Measurements from ENCODE around the gene AMER2. TPM values are rescaled to one million over a fixed set of nuclear protein-coding genes. Genes with fewer than 3 reads are reported as not detected.

The AMER2 gene
- total RNA-seq, 1 experiment from 2014 or later = not detected

GRCh38 chr13:25170554-25171111 is 1.5 kb downstream of the AMER2 start:
- Histone ChIP-seq H3K4me2 (no peak overlapping the region), H3K4me1 (replicated peaks; ENCODE audit: insufficient read depth) (no peaks in the 10 kb centered on the region), H2AFZ (no peak overlapping the region), H3K36me3 (ENCODE audit: low read depth) (no peaks in the 10 kb centered on the region), H3K4me3 (no peak overlapping the region), H3K79me2 (ENCODE audit: low read depth) (no peaks in the 10 kb centered on the region), H3K9me3 (ENCODE audit: insufficient read depth, low read depth) (no peaks in the 10 kb centered on the region), H3F3A (ENCODE audit: insufficient read depth, low read depth) (no peaks in the 10 kb centered on the region), H3K27me3 (ENCODE audit: insufficient read depth, low read depth) (peaks cover 47% of the 10 kb centered on the region), H3K27ac (no peak overlapping the region), H3K9me2 (ENCODE audit: insufficient read depth) (no peaks in the 10 kb centered on the region), H4K20me1 (ENCODE audit: insufficient read depth) (no peaks in the 10 kb centered on the region)
- CTCF ChIA-PET = interaction anchor here (0.6 kb wide), 1 partner anchor 156 kb away, joined by 4 read pairs; no protein-coding TSS in a partner anchor
- DNase-seq = no peak
- intact Hi-C loops (cut with micrococcal nuclease; ENCODE audit: unreplicated experiment) = loop anchor here (10.0 kb wide), 1 partner anchor 764 kb away; no protein-coding TSS in a partner anchor
- no peak for TF ChIP-seq EZH2 (IDR thresholded peaks at IDR 0.05; ENCODE audit: low read depth)
- POLR2A ChIA-PET (ENCODE audit: unreplicated experiment) = no interaction called here
- no TSS peak for BruUV-seq (replicated peaks)

- intact Hi-C loops (cut with micrococcal nuclease; ENCODE audit: unreplicated experiment) = loop anchor here (10.0 kb wide), 1 partner anchor 765 kb away; no protein-coding TSS in a partner anchor
- no peaks in the 10 kb centered on the region for H3K9me3 ChIP-seq (ENCODE audit: insufficient read depth, low read depth)
- no peaks in the 10 kb centered on the region for H3K9me2 ChIP-seq (ENCODE audit: insufficient read depth)
- no peaks in the 10 kb centered on the region for H3K79me2 ChIP-seq (ENCODE audit: low read depth)
- H3K4me2 ChIP-seq = no peak overlapping the region
- peaks cover 45% of the 10 kb centered on the region for H3K27me3 ChIP-seq (ENCODE audit: insufficient read depth, low read depth)
- H3F3A ChIP-seq (ENCODE audit: insufficient read depth, low read depth) = no peaks in the 10 kb centered on the region
- DNase-seq = no peak
- no peak overlapping the region for H3K4me3 ChIP-seq
- H3K36me3 ChIP-seq (ENCODE audit: low read depth) = no peaks in the 10 kb centered on the region
- ChIA-PET POLR2A (ENCODE audit: unreplicated experiment) (no interaction called here), CTCF (interaction anchor here (0.6 kb wide), 1 partner anchor 157 kb away, joined by 4 read pairs; no protein-coding TSS in a partner anchor)
- no peak overlapping the region for H3K27ac ChIP-seq
- TF ChIP-seq CTCF (conservative IDR thresholded peaks at IDR 0.05) (no peak), EZH2 (IDR thresholded peaks at IDR 0.05; ENCODE audit: low read depth) (no peak)
- no TSS peak for BruUV-seq (replicated peaks)
- no peak overlapping the region for H2AFZ ChIP-seq
- H3K4me1 ChIP-seq (replicated peaks; ENCODE audit: insufficient read depth) = no peaks in the 10 kb centered on the region
- H4K20me1 ChIP-seq (ENCODE audit: insufficient read depth) = no peaks in the 10 kb centered on the region
Observed at GRCh38 chr13:25169951-25170553, 2.0 kb downstream of the AMER2 start.

GRCh38 chr13:25169356-25169755 is 2.7 kb downstream of the AMER2 start:
- Histone ChIP-seq H3K4me3 (no peak overlapping the region), H3K9me3 (ENCODE audit: insufficient read depth, low read depth) (no peaks in the 10 kb centered on the region), H3K9me2 (ENCODE audit: insufficient read depth) (no peaks in the 10 kb centered on the region), H3K4me2 (no peak overlapping the region), H3K79me2 (ENCODE audit: low read depth) (no peaks in the 10 kb centered on the region), H4K20me1 (ENCODE audit: insufficient read depth) (no peaks in the 10 kb centered on the region), H3K27me3 (ENCODE audit: insufficient read depth, low read depth) (peaks cover 42% of the 10 kb centered on the region), H2AFZ (no peak overlapping the region), H3K4me1 (replicated peaks; ENCODE audit: insufficient read depth) (no peaks in the 10 kb centered on the region), H3K27ac (no peak overlapping the region), H3F3A (ENCODE audit: insufficient read depth, low read depth) (no peaks in the 10 kb centered on the region), H3K36me3 (ENCODE audit: low read depth) (no peaks in the 10 kb centered on the region)
- BruUV-seq (replicated peaks) = no TSS peak
- CTCF ChIA-PET = no interaction called here
- DNase-seq = no peak
- TF ChIP-seq CTCF (conservative IDR thresholded peaks at IDR 0.05) (no peak), EZH2 (IDR thresholded peaks at IDR 0.05; ENCODE audit: low read depth) (no peak)
- POLR2A ChIA-PET (ENCODE audit: unreplicated experiment) = no interaction called here
- intact Hi-C loops (cut with micrococcal nuclease; ENCODE audit: unreplicated experiment) = no loop called here

Data from PC-9 (cell line).